Right lobe of liver (tissue), 4 donors: ENCODE measurements around the gene SEMA3A.

ENCODE experiments used
- POLR2A ChIP-seq: fragments of 450-650 bp; IDR thresholded peaks from one replicate; pipeline ENCODE4 v1.6.1; 2017; ENCODE audit warnings: antibody characterized with exemption, mild to moderate bottlenecking
- TF ChIP-seq, protein P1 (sequence below), 4 donors: fragments of 200-600 bp in 3 of 4; fragments of 450-650 bp in 1 of 4; IDR thresholded peaks; one replicate each; pipeline versions ENCODE4 v1.5.1 to v1.8.0; 2016 to 2022; ENCODE audit warnings: antibody characterized with exemption in 4 of 4, mild to moderate bottlenecking in 2 of 4
- donor health status: DM: no; HTN: no; CAD: no.
- donor health status: DM: no; HTN: no; CAD: no.
- donor health status: DM: no; HTN: yes; CAD: no.

GRCh38 chr7:84207615-84208014, 13.0 kb upstream of the SEMA3A start:
- TF ChIP-seq, protein P1, sequence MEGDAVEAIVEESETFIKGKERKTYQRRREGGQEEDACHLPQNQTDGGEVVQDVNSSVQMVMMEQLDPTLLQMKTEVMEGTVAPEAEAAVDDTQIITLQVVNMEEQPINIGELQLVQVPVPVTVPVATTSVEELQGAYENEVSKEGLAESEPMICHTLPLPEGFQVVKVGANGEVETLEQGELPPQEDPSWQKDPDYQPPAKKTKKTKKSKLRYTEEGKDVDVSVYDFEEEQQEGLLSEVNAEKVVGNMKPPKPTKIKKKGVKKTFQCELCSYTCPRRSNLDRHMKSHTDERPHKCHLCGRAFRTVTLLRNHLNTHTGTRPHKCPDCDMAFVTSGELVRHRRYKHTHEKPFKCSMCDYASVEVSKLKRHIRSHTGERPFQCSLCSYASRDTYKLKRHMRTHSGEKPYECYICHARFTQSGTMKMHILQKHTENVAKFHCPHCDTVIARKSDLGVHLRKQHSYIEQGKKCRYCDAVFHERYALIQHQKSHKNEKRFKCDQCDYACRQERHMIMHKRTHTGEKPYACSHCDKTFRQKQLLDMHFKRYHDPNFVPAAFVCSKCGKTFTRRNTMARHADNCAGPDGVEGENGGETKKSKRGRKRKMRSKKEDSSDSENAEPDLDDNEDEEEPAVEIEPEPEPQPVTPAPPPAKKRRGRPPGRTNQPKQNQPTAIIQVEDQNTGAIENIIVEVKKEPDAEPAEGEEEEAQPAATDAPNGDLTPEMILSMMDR (IDR thresholded peaks at IDR 0.05) = no peak
- TF ChIP-seq POLR2A = no peak
